HepG2 (cell line): ENCODE measurements around the gene DNASE2B. TPM values are rescaled to one million over a fixed set of nuclear protein-coding genes. Genes with fewer than 3 reads are reported as not detected.

Experiments used
- ATAC-seq: fragments of 200-7000 bp; cut with Tn5 transposase; 3 replicates; pipeline ENCODE4 v1.9.1; 2020; ENCODE audit warnings: mild to moderate bottlenecking, moderate library complexity
- BruUV-seq: library from RNA; stranded (reverse); fragments of 400-500 nt; replicated peaks from 2 replicates; lab custom pipeline; 2021; lab: Mats Ljungman, UMichigan
- CTCF ChIA-PET: fragments of 300-600 bp; formaldehyde crosslinking; extraction: SDS; loops from one replicate; lab custom pipeline; 2021; ENCODE audit warnings: low total read pairs, inconsistent platforms, low intra/inter-chr PET ratio; lab: Yijun Ruan, JAX
- POLR2A ChIA-PET: fragments of 350-600 bp; sonication (Branson Sonifier 250); formaldehyde crosslinking; loops from one replicate; lab custom pipeline; 2020; ENCODE audit warnings: antibody characterized with exemption, inconsistent platforms; lab: Yijun Ruan, JAX
- DNase-seq: peaks from one replicate; pipeline ENCODE4 v3.0.0-alpha.2; 2015; ENCODE audit warnings: low spot score
- FAIRE-seq: peaks from 3 replicates; lab custom pipeline; 2011; peaks lifted over from hg19 to GRCh38; lab: Jason Lieb, UNC
- H2AFZ ChIP-seq: one replicate; pipeline ENCODE4 v1.6.1; 2011; ENCODE audit warnings: low read length, inconsistent platforms
- H3K27ac ChIP-seq: fragments of 300-600 bp; 3 replicates; pipeline ENCODE4 v1.8.0; 2011; ENCODE audit warnings: mixed run types, mild to moderate bottlenecking, mixed read lengths, low read length, inconsistent platforms; ENCODE audit not compliant: insufficient read depth; ENCODE audit errors: extremely low read length
- H3K27me3 ChIP-seq, 2 experiments: fragments of 200-600 bp in 1 of 2; 2 replicates in 1 of 2; 3 replicates in 1 of 2; pipeline versions ENCODE4 v1.6.0 to v1.8.0; 2011; ENCODE audit warnings: low read length in 2 of 2, mild to moderate bottlenecking in 2 of 2, moderate library complexity in 2 of 2, inconsistent platforms in 1 of 2; ENCODE audit not compliant: insufficient read depth in 2 of 2, control insufficient read depth in 1 of 2
- H3K36me3 ChIP-seq, 2 experiments: fragments of 200-600 bp in 1 of 2; replicated peaks in 1 of 2; 2 replicates in 1 of 2; 3 replicates in 1 of 2; pipeline versions ENCODE4 v1.5.1 to v1.8.0; 2011; ENCODE audit warnings: low read length in 2 of 2, inconsistent platforms in 1 of 2; ENCODE audit not compliant: insufficient read depth in 2 of 2, control insufficient read depth in 1 of 2
- H3K4me1 ChIP-seq: 2 replicates; pipeline ENCODE4 v1.5.1; 2012; ENCODE audit warnings: low read length, inconsistent platforms; ENCODE audit not compliant: insufficient read depth
- H3K4me2 ChIP-seq: 2 replicates; pipeline ENCODE4 v1.6.0; 2011; ENCODE audit warnings: low read depth, low read length, inconsistent platforms
- H3K4me3 ChIP-seq, 3 experiments: fragments of 200-600 bp in 1 of 3; sonication (generic), shearing (Covaris generic) in 1 of 3; replicated peaks in 1 of 3; 2 replicates each; pipeline ENCODE4 v1.5.1; 2011 to 2016; ENCODE audit warnings: low read length in 3 of 3, inconsistent platforms in 2 of 3, low read depth in 2 of 3, mild to moderate bottlenecking in 2 of 3, control low read depth in 1 of 3, mixed read lengths in 1 of 3; ENCODE audit not compliant: insufficient read depth in 1 of 3
- H3K79me2 ChIP-seq: one replicate; pipeline ENCODE4 v1.6.1; 2011; ENCODE audit warnings: low read length, inconsistent platforms; ENCODE audit not compliant: insufficient read depth
- H3K9ac ChIP-seq: 2 replicates; pipeline ENCODE4 v1.6.0; 2011; ENCODE audit warnings: mild to moderate bottlenecking, low read depth, low read length, inconsistent platforms; ENCODE audit not compliant: insufficient read depth
- H3K9me3 ChIP-seq: 2 replicates; pipeline ENCODE4 v1.5.1; 2012; ENCODE audit warnings: mild to moderate bottlenecking, low read length
- H4K20me1 ChIP-seq: 2 replicates; pipeline ENCODE4 v1.6.0; 2011; ENCODE audit warnings: inconsistent platforms, mild to moderate bottlenecking, low read length, moderate library complexity; ENCODE audit not compliant: insufficient read depth
- CC2D1A ChIP-seq: sonication (generic); formaldehyde crosslinking; IDR thresholded peaks from 2 replicates; pipeline ENCODE4 v1.8.1; 2023; ENCODE audit warnings: mild to moderate bottlenecking, missing genetic modification reagents
- HMG20B ChIP-seq: conservative IDR thresholded peaks from 2 replicates; pipeline ENCODE4 v1.6.1; 2016; ENCODE audit warnings: missing genetic modification reagents, missing compliant biosample characterization
- MTF2 ChIP-seq: sonication (generic); formaldehyde crosslinking; IDR thresholded peaks from 2 replicates; pipeline ENCODE4 v1.5.0; 2020; ENCODE audit warnings: missing genetic modification reagents, borderline replicate concordance
- SAFB2 ChIP-seq: sonication (generic); formaldehyde crosslinking; IDR thresholded peaks from 2 replicates; pipeline ENCODE4 v1.5.1; 2020; ENCODE audit warnings: missing genetic modification reagents, low read depth, mild to moderate bottlenecking, borderline replicate concordance
- TP53 ChIP-seq: sonication (generic); formaldehyde crosslinking; conservative IDR thresholded peaks from 2 replicates; pipeline ENCODE4 v1.4.0; 2020; ENCODE audit warnings: missing genetic modification reagents
- YY1 ChIP-seq: IDR thresholded peaks from 2 replicates; pipeline ENCODE4 v1.6.1; 2011; ENCODE audit warnings: low read length, low read depth, moderate library complexity, mild to moderate bottlenecking; ENCODE audit not compliant: insufficient read depth, insufficient replicate concordance
- ZNF44 ChIP-seq: sonication (generic); formaldehyde crosslinking; IDR thresholded peaks from 2 replicates; pipeline ENCODE4 v1.5.1; 2020; ENCODE audit warnings: mild to moderate bottlenecking, missing genetic modification reagents
- WGBS: methylation state at CpG from one replicate; pipeline ENCODE4 v1.1.6; 2017; ENCODE audit warnings: low lambda C conversion rate; 5-methylcytosine and 5-hydroxymethylcytosine counted together
- in situ Hi-C: cut with HindIII; loops from 2 replicates; pipeline ENCODE4 v1.10.0; 2017; ENCODE audit warnings: low pct_unique_long_range_greater_than_20kb; ENCODE audit not compliant: extremely low pct_ligation_motif_present
- intact Hi-C: fragments of 100-400 bp; cut with micrococcal nuclease; formaldehyde crosslinking; loops from one replicate; pipeline ENCODE4 v1.10.0; 2022; ENCODE audit not compliant: unreplicated experiment
- polyA plus RNA-seq, 8 experiments: library from polyadenylated mRNA; depleted of rRNA in 3 of 8; stranded (reverse) in 7 of 8; unstranded in 1 of 8; fragments of >200 nt; fragmentation: Illumina TruSeq in 4 of 8; extraction: Trizol in 4 of 8; gene quantifications; 2 replicates each; pipeline versions ENCODE4 v1.2.1 to v1.2.3, GENCODE V29; 2011 to 2016; ENCODE audit warnings: low read depth in 4 of 8, missing spikeins in 1 of 8, mixed read lengths in 1 of 8; ENCODE audit not compliant: insufficient read depth in 1 of 8
- total RNA-seq, 5 experiments: library from RNA; depleted of rRNA; stranded (reverse); fragments of >200 nt; fragmentation: Illumina TruSeq; extraction: Trizol; gene quantifications; 2 replicates each; pipeline ENCODE4 v1.2.3, GENCODE V29; 2016; ENCODE audit warnings: low read depth in 1 of 5
- TF ChIP-seq, protein P1 (sequence below): sonication (generic); formaldehyde crosslinking; IDR thresholded peaks from 2 replicates; pipeline ENCODE4 v1.8.1; 2023; ENCODE audit warnings: mild to moderate bottlenecking, missing genetic modification reagents, borderline replicate concordance
- TF ChIP-seq, protein P2 (sequence below): sonication (generic); formaldehyde crosslinking; IDR thresholded peaks from 2 replicates; pipeline ENCODE4 v1.8.0; 2022; ENCODE audit warnings: missing genetic modification reagents, mild to moderate bottlenecking, borderline replicate concordance

Gene DNASE2B
- total and polyA plus RNA-seq, 2 of the 13 experiments (the other 11 are each of a cell fraction or from before 2014, with no cell fraction given), result not detected

DNA sequence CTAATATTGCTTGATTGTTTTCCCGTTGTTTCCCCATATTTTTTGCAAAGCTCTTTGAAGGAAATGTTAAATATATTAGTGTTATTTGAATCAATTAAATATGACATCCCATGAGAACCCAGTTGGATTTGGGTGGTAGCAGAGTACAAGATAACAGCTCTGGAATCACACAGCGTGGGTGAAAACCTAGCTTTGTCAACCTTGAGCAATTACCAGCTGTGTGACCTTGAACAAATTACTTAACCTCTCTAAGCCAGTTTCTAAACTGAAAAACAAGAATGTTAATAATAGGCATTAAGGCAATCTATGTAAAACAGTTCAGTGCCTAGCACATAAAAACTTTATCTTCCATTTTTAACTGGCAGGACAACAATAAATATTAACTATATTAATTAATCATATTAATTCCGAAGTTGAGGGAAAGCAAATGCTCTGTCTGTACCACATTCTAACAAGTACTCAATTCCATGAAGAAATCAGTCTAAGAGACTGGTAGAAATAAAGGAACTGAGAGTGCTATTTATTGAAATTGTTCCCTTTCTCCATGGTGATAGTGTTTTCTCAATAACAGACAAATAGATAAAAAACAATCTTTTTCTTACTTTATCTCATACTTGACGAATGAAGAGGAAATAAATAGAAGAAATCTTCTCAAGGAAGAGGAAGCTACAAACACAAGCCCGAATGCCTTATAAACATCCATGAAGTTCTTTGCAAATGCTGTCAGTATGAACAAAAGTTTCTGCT, 27.0 kb downstream of the DNASE2B start:
- Histone ChIP-seq H4K20me1 (no peaks in the 10 kb centered on the region), H3K27me3 (no peaks in the 10 kb centered on the region; a peak in 1 of 5 replicates), H3K4me2 (no peak overlapping the region), H3K4me1 (no peaks in the 10 kb centered on the region), H3K79me2 (no peaks in the 10 kb centered on the region), H2AFZ (no peak overlapping the region), H3K4me3 (no peak overlapping the region), H3K9ac (no peak overlapping the region), H3K9me3 (no peaks in the 10 kb centered on the region), H3K27ac (no peak overlapping the region), H3K36me3 (no peaks in the 10 kb centered on the region)
- FAIRE-seq, result no peak
- in situ Hi-C loops, result loop anchor here (10.0 kb wide), 1 partner anchor 491 kb away; no protein-coding TSS in a partner anchor
- intact Hi-C loops, result no loop called here
- no TSS peak for BruUV-seq
- ChIA-PET POLR2A (no interaction called here), CTCF (no interaction called here)
- TF ChIP-seq YY1 (no peak), HMG20B (CRISPR knock-in tag) (no peak), SAFB2 (CRISPR knock-in tag) (no peak), ZNF44 (CRISPR knock-in tag) (no peak), MTF2 (CRISPR knock-in tag) (no peak)
- TF ChIP-seq, protein P1, sequence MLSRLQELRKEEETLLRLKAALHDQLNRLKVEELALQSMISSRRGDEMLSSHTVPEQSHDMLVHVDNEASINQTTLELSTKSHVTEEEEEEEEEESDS, result no peak
- ATAC-seq, result no peak
- WGBS, result 13% methylated on average over 5 of the region's 5 CpGs
- DNase-seq, result no peak

DNA sequence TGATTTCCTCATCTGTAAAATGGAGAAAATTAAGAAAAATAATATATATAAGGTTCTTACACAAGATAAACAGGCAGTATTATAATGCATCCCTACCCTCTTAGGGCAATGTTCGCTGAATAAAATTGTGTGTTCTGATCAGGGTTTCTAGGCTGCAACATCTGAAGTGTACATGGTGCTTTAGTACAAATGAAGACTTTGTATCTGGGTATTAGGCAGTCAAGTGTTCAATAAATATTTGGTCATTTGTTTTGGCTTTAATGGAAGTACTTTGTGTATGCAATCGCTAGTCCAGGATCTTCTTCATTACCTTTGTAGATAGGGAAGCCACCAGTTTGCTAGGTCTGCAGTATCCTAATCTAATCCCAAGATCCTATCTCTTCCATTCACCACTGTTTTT, 28.1 kb downstream of the DNASE2B start:
- in situ Hi-C loops, result loop anchor here (10.0 kb wide), 1 partner anchor 492 kb away; no protein-coding TSS in a partner anchor
- H3K27ac ChIP-seq, result no peak overlapping the region
- H3K4me3 ChIP-seq, result no peak overlapping the region
- no peak overlapping the region for H3K4me2 ChIP-seq
- no peaks in the 10 kb centered on the region for H3K36me3 ChIP-seq
- intact Hi-C loops, result no loop called here
- FAIRE-seq, result no peak
- TF ChIP-seq, protein P2, sequence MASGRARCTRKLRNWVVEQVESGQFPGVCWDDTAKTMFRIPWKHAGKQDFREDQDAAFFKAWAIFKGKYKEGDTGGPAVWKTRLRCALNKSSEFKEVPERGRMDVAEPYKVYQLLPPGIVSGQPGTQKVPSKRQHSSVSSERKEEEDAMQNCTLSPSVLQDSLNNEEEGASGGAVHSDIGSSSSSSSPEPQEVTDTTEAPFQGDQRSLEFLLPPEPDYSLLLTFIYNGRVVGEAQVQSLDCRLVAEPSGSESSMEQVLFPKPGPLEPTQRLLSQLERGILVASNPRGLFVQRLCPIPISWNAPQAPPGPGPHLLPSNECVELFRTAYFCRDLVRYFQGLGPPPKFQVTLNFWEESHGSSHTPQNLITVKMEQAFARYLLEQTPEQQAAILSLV (CRISPR knock-in tag), result no peak
- TF ChIP-seq CC2D1A (CRISPR knock-in tag) (no peak), TP53 (no peak)
- TF ChIP-seq, all 625 proteins: peak for 0
- Histone ChIP-seq H2AFZ (no peak overlapping the region), H3K9me3 (no peaks in the 10 kb centered on the region), H4K20me1 (no peaks in the 10 kb centered on the region), H3K9ac (no peak overlapping the region), H3K79me2 (no peaks in the 10 kb centered on the region), H3K27me3 (no peaks in the 10 kb centered on the region; a peak in 1 of 5 replicates), H3K4me1 (no peaks in the 10 kb centered on the region)
- POLR2A ChIA-PET, result no interaction called here
- BruUV-seq, result no TSS peak
- ATAC-seq, result no peak
- 0% methylated on average over 2 of the region's 2 CpGs for WGBS
- CTCF ChIA-PET, result no interaction called here
- DNase-seq, result no peak
